OCI-LY3 (cell line): Measurements from ENCODE around the gene MGA.

Experiments used
- EZH2phosphoT487 ChIP-seq: fragments of 200-600 bp; shearing (Covaris generic); IDR thresholded peaks from 2 replicates; pipeline ENCODE4 v1.6.1; 2018; ENCODE audit warnings: antibody characterized with exemption, mixed run types, low read depth
- TF ChIP-seq, protein P1 (sequence below): fragments of 200-600, 300-600 bp; sonication (generic); IDR thresholded peaks from 2 replicates; pipeline ENCODE4 v1.5.1; 2014; ENCODE audit warnings: antibody characterized with exemption, low read length, low read depth

DNA sequence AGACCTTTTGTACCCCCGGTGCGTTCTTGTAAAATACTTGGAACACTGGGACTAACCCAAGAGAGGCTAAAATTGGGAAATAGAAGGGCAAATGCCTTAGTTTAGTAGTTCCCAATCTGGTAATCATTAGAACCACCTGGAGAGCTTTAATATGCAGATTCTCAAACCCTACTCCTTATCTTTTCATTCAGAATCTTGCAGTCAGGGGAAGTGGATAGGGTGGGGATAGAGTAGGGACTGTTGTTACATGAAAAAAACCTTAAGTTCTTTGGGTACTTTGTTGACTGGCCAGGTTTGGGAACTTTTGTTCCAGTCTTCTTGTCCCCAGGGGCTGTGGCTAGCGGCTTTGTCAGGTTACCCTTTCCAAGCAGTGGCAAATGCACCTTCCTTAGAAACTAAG, 130.0 kb downstream of the MGA start:
- TF ChIP-seq, protein P1, sequence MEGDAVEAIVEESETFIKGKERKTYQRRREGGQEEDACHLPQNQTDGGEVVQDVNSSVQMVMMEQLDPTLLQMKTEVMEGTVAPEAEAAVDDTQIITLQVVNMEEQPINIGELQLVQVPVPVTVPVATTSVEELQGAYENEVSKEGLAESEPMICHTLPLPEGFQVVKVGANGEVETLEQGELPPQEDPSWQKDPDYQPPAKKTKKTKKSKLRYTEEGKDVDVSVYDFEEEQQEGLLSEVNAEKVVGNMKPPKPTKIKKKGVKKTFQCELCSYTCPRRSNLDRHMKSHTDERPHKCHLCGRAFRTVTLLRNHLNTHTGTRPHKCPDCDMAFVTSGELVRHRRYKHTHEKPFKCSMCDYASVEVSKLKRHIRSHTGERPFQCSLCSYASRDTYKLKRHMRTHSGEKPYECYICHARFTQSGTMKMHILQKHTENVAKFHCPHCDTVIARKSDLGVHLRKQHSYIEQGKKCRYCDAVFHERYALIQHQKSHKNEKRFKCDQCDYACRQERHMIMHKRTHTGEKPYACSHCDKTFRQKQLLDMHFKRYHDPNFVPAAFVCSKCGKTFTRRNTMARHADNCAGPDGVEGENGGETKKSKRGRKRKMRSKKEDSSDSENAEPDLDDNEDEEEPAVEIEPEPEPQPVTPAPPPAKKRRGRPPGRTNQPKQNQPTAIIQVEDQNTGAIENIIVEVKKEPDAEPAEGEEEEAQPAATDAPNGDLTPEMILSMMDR: no peak
- no peak for TF ChIP-seq EZH2phosphoT487
